Coronary artery (tissue), 2 donors: ENCODE measurements around the gene ACAP3.

ENCODE experiments used
- DNase-seq: peaks from one replicate; pipeline ENCODE4 v3.0.0-alpha.2; 2017; ENCODE audit warnings: low spot score
- H3K27ac ChIP-seq, 2 donors: fragments of 200-600 bp; sonication (generic); one replicate each; pipeline ENCODE4 v1.5.1; 2016 to 2019
- H3K4me3 ChIP-seq: fragments of 200-600 bp; sonication (generic); 2 replicates; pipeline ENCODE4 v1.5.1; 2016; ENCODE audit warnings: mild to moderate bottlenecking, moderate library complexity
- CTCF ChIP-seq: fragments of 200-600 bp; sonication (generic); IDR thresholded peaks from one replicate; pipeline ENCODE4 v1.5.1; 2019; ENCODE audit warnings: antibody characterized with exemption

ACAP3 gene

GRCh38 chr1:1247341-1247913 lies 60.3 kb downstream of the ACAP3 start:
- Histone ChIP-seq H3K4me3 (no peak overlapping the region), H3K27ac (no peak overlapping the region)
- TF ChIP-seq CTCF, result no peak
- DNase-seq, result no peak

GRCh38 chr1:1246577-1247340 lies 61.0 kb downstream of the ACAP3 start, which contains the start of gene C1QTNF12:
TSS of gene C1QTNF12 (minus strand) at chr1:1246722. CDS start at chr1:1246690, 32 bp downstream.
- peak within 1 kb of the TSS; percentile 34 for H3K4me3 ChIP-seq

GRCh38 chr1:1245817-1246576 lies 61.7 kb downstream of the ACAP3 start:
- Histone ChIP-seq H3K27ac (no peak overlapping the region), H3K4me3 (peak overlapping the region; percentile 34)
- DNase-seq, result no peak
- no peak for TF ChIP-seq CTCF

More at GRCh38 chr1:1246577-1247340, 61.0 kb downstream of the ACAP3 start, which contains the start of gene C1QTNF12:
- TF ChIP-seq CTCF, result no peak
- no peak for DNase-seq
- no peak within 1 kb of the TSS for H3K27ac ChIP-seq

DNA sequence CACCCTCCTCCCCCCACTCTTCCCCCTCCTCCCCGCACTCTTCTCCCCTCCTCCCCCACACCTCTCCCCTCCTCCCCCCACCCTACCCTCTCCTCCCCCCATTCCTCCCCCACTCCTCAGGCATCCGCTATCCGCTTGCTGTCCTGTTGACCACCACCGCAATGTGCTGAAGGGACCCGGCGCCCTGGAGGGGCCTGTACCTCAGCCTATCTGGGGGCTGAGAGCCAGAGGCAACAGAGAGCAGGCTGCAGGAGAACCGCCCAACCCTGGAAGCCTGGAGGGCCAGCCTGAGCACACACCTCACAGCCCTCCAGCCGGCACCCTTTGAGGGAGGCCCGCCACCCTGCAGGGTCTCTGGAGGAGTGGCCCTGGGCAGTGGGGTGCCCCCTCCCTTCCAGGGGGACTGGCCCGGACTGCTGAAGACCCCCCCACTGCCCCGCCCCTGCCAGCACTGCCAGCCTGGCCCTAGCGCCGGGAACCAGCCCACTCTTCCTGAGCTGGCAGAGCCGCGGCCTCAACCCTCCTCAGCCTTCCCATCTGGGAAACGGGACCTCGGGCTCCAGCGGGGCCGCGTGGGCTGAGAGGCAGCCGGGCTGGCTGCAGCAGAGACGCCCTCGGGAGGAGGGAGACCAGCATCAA lies 62.4 kb downstream of the ACAP3 start:
- no peak for DNase-seq
- Histone ChIP-seq H3K27ac (no peak overlapping the region), H3K4me3 (no peak overlapping the region)
- TF ChIP-seq CTCF, result no peak

DNA sequence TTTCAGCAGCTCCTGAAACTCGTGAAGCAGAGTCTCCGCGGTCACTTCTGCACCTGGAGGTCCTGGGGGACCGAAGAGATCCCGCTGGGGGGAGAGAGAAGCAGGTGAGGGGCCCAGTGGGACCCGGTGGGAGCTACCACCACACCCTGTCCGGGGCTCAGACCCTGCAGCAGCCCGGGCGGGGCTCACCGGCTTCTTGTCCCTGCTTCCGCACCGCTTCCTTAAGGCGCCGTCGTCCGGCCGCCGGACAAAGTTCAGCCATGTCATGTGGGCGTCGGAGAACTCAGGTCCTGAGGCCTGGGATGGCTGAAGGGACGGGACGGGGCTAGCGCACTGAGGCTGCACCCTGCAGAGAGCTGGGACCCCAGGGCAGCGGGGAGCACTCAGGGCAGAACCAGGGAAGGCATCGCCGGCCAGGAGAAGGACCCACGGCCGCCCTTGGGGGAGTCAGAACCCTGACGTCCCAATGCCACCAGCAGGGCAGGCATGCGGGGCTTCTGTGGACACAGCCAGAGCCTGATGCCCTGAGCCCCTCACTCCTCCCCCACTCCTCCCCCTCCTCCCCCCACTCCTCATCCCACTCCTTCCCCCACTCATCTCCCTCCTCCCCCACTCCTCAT lies 63.4 kb downstream of the ACAP3 start:
- DNase-seq, result no peak
- TF ChIP-seq CTCF, result no peak
- H3K4me3 ChIP-seq, result no peak overlapping the region
- H3K27ac ChIP-seq, result no peak overlapping the region

GRCh38 chr1:1243807-1244191 lies 63.9 kb downstream of the ACAP3 start:
- Histone ChIP-seq H3K27ac (no peak overlapping the region), H3K4me3 (no peak overlapping the region)
- TF ChIP-seq CTCF, result no peak
- DNase-seq, result no peak
